ENCODE results near the gene GSS.

DNA sequence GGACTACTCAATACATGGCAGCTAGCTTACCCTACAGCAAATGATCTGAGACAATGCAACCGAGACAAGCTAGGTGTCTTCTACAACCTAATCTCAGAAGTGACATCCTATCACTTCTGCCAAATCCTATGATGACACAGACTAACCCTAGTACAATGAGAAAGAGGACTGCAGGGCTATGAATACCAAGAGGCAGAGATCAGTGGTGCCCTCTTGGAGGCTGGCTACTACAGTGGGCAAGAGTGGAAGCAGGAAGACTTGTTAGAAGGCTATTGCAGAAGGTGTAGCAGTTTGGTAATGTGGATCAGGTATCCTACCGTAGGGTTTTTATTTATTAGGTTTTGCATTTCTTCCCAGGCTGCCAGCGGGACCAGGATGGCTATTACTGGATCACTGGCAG lies 30.3 kb downstream of the GSS start:
- no peak for TF ChIP-seq POLR2A (IDR thresholded peaks at IDR 0.05)
- TF ChIP-seq, protein P1, sequence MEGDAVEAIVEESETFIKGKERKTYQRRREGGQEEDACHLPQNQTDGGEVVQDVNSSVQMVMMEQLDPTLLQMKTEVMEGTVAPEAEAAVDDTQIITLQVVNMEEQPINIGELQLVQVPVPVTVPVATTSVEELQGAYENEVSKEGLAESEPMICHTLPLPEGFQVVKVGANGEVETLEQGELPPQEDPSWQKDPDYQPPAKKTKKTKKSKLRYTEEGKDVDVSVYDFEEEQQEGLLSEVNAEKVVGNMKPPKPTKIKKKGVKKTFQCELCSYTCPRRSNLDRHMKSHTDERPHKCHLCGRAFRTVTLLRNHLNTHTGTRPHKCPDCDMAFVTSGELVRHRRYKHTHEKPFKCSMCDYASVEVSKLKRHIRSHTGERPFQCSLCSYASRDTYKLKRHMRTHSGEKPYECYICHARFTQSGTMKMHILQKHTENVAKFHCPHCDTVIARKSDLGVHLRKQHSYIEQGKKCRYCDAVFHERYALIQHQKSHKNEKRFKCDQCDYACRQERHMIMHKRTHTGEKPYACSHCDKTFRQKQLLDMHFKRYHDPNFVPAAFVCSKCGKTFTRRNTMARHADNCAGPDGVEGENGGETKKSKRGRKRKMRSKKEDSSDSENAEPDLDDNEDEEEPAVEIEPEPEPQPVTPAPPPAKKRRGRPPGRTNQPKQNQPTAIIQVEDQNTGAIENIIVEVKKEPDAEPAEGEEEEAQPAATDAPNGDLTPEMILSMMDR (IDR thresholded peaks at IDR 0.05) = no peak
